HepG2 (cell line): Measurements from ENCODE around the gene NTMT1. TPM values are rescaled to one million over a fixed set of nuclear protein-coding genes. Genes with fewer than 3 reads are reported as not detected.
A peak's percentile ranks its signal among the peaks of the same experiment; 100 is the strongest.

ENCODE experiments used
- ATAC-seq: fragments of 200-7000 bp; cut with Tn5 transposase; 3 replicates; pipeline ENCODE4 v1.9.1; 2020; ENCODE audit warnings: mild to moderate bottlenecking, moderate library complexity
- BruUV-seq: library from RNA; stranded (reverse); fragments of 400-500 nt; replicated peaks from 2 replicates; lab custom pipeline; 2021; lab: Mats Ljungman, UMichigan
- CTCF ChIA-PET: fragments of 300-600 bp; formaldehyde crosslinking; extraction: SDS; loops from one replicate; lab custom pipeline; 2021; ENCODE audit warnings: low total read pairs, inconsistent platforms, low intra/inter-chr PET ratio; lab: Yijun Ruan, JAX
- POLR2A ChIA-PET: fragments of 350-600 bp; sonication (Branson Sonifier 250); formaldehyde crosslinking; loops from one replicate; lab custom pipeline; 2020; ENCODE audit warnings: antibody characterized with exemption, inconsistent platforms; lab: Yijun Ruan, JAX
- DNase-seq: peaks from one replicate; pipeline ENCODE4 v3.0.0-alpha.2; 2015; ENCODE audit warnings: low spot score
- FAIRE-seq: peaks from 3 replicates; lab custom pipeline; 2011; peaks lifted over from hg19 to GRCh38; lab: Jason Lieb, UNC
- H2AFZ ChIP-seq: one replicate; pipeline ENCODE4 v1.6.1; 2011; ENCODE audit warnings: low read length, inconsistent platforms
- H3K27ac ChIP-seq: fragments of 300-600 bp; 3 replicates; pipeline ENCODE4 v1.8.0; 2011; ENCODE audit warnings: mixed run types, mild to moderate bottlenecking, mixed read lengths, low read length, inconsistent platforms; ENCODE audit not compliant: insufficient read depth; ENCODE audit errors: extremely low read length
- H3K27me3 ChIP-seq, 2 experiments: fragments of 200-600 bp in 1 of 2; 2 replicates in 1 of 2; 3 replicates in 1 of 2; pipeline versions ENCODE4 v1.6.0 to v1.8.0; 2011; ENCODE audit warnings: low read length in 2 of 2, mild to moderate bottlenecking in 2 of 2, moderate library complexity in 2 of 2, inconsistent platforms in 1 of 2; ENCODE audit not compliant: insufficient read depth in 2 of 2, control insufficient read depth in 1 of 2
- H3K36me3 ChIP-seq, 2 experiments: fragments of 200-600 bp in 1 of 2; replicated peaks in 1 of 2; 2 replicates in 1 of 2; 3 replicates in 1 of 2; pipeline versions ENCODE4 v1.5.1 to v1.8.0; 2011; ENCODE audit warnings: low read length in 2 of 2, inconsistent platforms in 1 of 2; ENCODE audit not compliant: insufficient read depth in 2 of 2, control insufficient read depth in 1 of 2
- H3K4me1 ChIP-seq: 2 replicates; pipeline ENCODE4 v1.5.1; 2012; ENCODE audit warnings: low read length, inconsistent platforms; ENCODE audit not compliant: insufficient read depth
- H3K4me2 ChIP-seq: 2 replicates; pipeline ENCODE4 v1.6.0; 2011; ENCODE audit warnings: low read depth, low read length, inconsistent platforms
- H3K4me3 ChIP-seq, 3 experiments: fragments of 200-600 bp in 1 of 3; sonication (generic), shearing (Covaris generic) in 1 of 3; replicated peaks in 1 of 3; 2 replicates each; pipeline ENCODE4 v1.5.1; 2011 to 2016; ENCODE audit warnings: low read length in 3 of 3, inconsistent platforms in 2 of 3, low read depth in 2 of 3, mild to moderate bottlenecking in 2 of 3, control low read depth in 1 of 3, mixed read lengths in 1 of 3; ENCODE audit not compliant: insufficient read depth in 1 of 3
- H3K79me2 ChIP-seq: one replicate; pipeline ENCODE4 v1.6.1; 2011; ENCODE audit warnings: low read length, inconsistent platforms; ENCODE audit not compliant: insufficient read depth
- H3K9ac ChIP-seq: 2 replicates; pipeline ENCODE4 v1.6.0; 2011; ENCODE audit warnings: mild to moderate bottlenecking, low read depth, low read length, inconsistent platforms; ENCODE audit not compliant: insufficient read depth
- H3K9me3 ChIP-seq: 2 replicates; pipeline ENCODE4 v1.5.1; 2012; ENCODE audit warnings: mild to moderate bottlenecking, low read length
- H4K20me1 ChIP-seq: 2 replicates; pipeline ENCODE4 v1.6.0; 2011; ENCODE audit warnings: inconsistent platforms, mild to moderate bottlenecking, low read length, moderate library complexity; ENCODE audit not compliant: insufficient read depth
- HCFC1 ChIP-seq: fragments of 150-350 bp; IDR thresholded peaks from 2 replicates; pipeline ENCODE4 v1.6.1; 2014; ENCODE audit warnings: low read depth, low read length
- HNRNPL ChIP-seq: fragments of 200-400 bp; formaldehyde crosslinking; IDR thresholded peaks from 2 replicates; pipeline ENCODE4 v1.6.1; 2017; ENCODE audit warnings: mild to moderate bottlenecking, low read depth, low read length
- PRMT3 ChIP-seq: sonication (generic); formaldehyde crosslinking; IDR thresholded peaks from 2 replicates; pipeline ENCODE4 v1.8.1; 2022; ENCODE audit warnings: low read depth, mild to moderate bottlenecking, moderate library complexity, missing genetic modification reagents, borderline replicate concordance
- RNF2 ChIP-seq: fragments of 450-650 bp; conservative IDR thresholded peaks from 2 replicates; pipeline ENCODE4 v1.6.1; 2016; ENCODE audit warnings: low read depth
- ZNF800 ChIP-seq: sonication (generic); formaldehyde crosslinking; IDR thresholded peaks from 2 replicates; pipeline ENCODE4 v1.4.0; 2020; ENCODE audit warnings: missing genetic modification reagents
- WGBS: methylation state at CpG from one replicate; pipeline ENCODE4 v1.1.6; 2017; ENCODE audit warnings: low lambda C conversion rate; 5-methylcytosine and 5-hydroxymethylcytosine counted together
- in situ Hi-C: cut with HindIII; loops from 2 replicates; pipeline ENCODE4 v1.10.0; 2017; ENCODE audit warnings: low pct_unique_long_range_greater_than_20kb; ENCODE audit not compliant: extremely low pct_ligation_motif_present
- intact Hi-C: fragments of 100-400 bp; cut with micrococcal nuclease; formaldehyde crosslinking; loops from one replicate; pipeline ENCODE4 v1.10.0; 2022; ENCODE audit not compliant: unreplicated experiment
- polyA plus RNA-seq, 8 experiments: library from polyadenylated mRNA; depleted of rRNA in 3 of 8; stranded (reverse) in 7 of 8; unstranded in 1 of 8; fragments of >200 nt; fragmentation: Illumina TruSeq in 4 of 8; extraction: Trizol in 4 of 8; gene quantifications; 2 replicates each; pipeline versions ENCODE4 v1.2.1 to v1.2.3, GENCODE V29; 2011 to 2016; ENCODE audit warnings: low read depth in 4 of 8, missing spikeins in 1 of 8, mixed read lengths in 1 of 8; ENCODE audit not compliant: insufficient read depth in 1 of 8
- total RNA-seq, 5 experiments: library from RNA; depleted of rRNA; stranded (reverse); fragments of >200 nt; fragmentation: Illumina TruSeq; extraction: Trizol; gene quantifications; 2 replicates each; pipeline ENCODE4 v1.2.3, GENCODE V29; 2016; ENCODE audit warnings: low read depth in 1 of 5

Gene NTMT1
- total and polyA plus RNA-seq, 2 of the 13 experiments (the other 11 are each of a cell fraction or from before 2014, with no cell fraction given), result 49.1 to 53.8 TPM

- ATAC-seq (no peak), DNase-seq (no peak), FAIRE-seq (no peak)
- Histone ChIP-seq H3K36me3 (no peaks in the 10 kb centered on the region), H3K9me3 (no peaks in the 10 kb centered on the region), H3K27me3 (peaks cover 10 to 46% of the 10 kb centered on the region in 2 experiments), H2AFZ (no peak overlapping the region), H4K20me1 (no peaks in the 10 kb centered on the region), H3K4me2 (no peak overlapping the region), H3K4me3 (no peak overlapping the region), H3K79me2 (no peaks in the 10 kb centered on the region), H3K27ac (no peak overlapping the region), H3K4me1 (peaks cover 17% of the 10 kb centered on the region), H3K9ac (no peak overlapping the region)
- TF ChIP-seq HNRNPL (0 out of 2 replicates have a peak, but pooled peaks have one; percentile 46), RNF2 (no peak), PRMT3 (CRISPR knock-in tag) (no peak), HCFC1 (no peak)
- intact Hi-C loops (no loop called here), in situ Hi-C loops (loop anchor here (10.0 kb wide), 1 partner anchor 137 kb away; no protein-coding TSS in a partner anchor)
- WGBS, result 81% methylated on average over 10 of the region's 10 CpGs
- no TSS peak for BruUV-seq
- CTCF ChIA-PET, result no interaction called here
- POLR2A ChIA-PET, result no interaction called here
Measured at GRCh38 chr9:129647635-129648034, 21.7 kb downstream of the NTMT1 start.

- no peak overlapping the region for H3K4me2 ChIP-seq
- H3K9me3 ChIP-seq, result no peaks in the 10 kb centered on the region
- DNase-seq, result no peak
- H4K20me1 ChIP-seq, result no peaks in the 10 kb centered on the region
- ChIA-PET POLR2A (no interaction called here), CTCF (no interaction called here)
- H3K4me1 ChIP-seq, result peaks cover 13% of the 10 kb centered on the region
- H3K36me3 ChIP-seq, result no peaks in the 10 kb centered on the region
- no TSS peak for BruUV-seq
- no peak for TF ChIP-seq ZNF800
- no peak overlapping the region for H2AFZ ChIP-seq
- intact Hi-C loops, result no loop called here
- in situ Hi-C loops, result loop anchor here (10.0 kb wide), 1 partner anchor 137 kb away; no protein-coding TSS in a partner anchor
- H3K4me3 ChIP-seq, result no peak overlapping the region
- ATAC-seq, result no peak; the same call in 2 of the 3 replicates
- WGBS, result 29% methylated on average over 16 of the region's 16 CpGs
- no peak for FAIRE-seq
- no peak overlapping the region for H3K27ac ChIP-seq
- H3K79me2 ChIP-seq, result no peaks in the 10 kb centered on the region
- H3K27me3 ChIP-seq, result peaks cover 10 to 46% of the 10 kb centered on the region in 2 experiments
- H3K9ac ChIP-seq, result no peak overlapping the region
Measured at GRCh38 chr9:129648092-129648763, 22.3 kb downstream of the NTMT1 start.
